PC-9 (cell line): ENCODE data around the gene CAPN15.

Experiments used
- CTCF ChIP-seq: fragments of 200-600 bp; sonication (generic); conservative IDR thresholded peaks from 2 replicates; pipeline ENCODE4 v1.6.1; 2017; ENCODE audit warnings: mixed run types, antibody characterized with exemption, mild to moderate bottlenecking, moderate library complexity
- EZH2 ChIP-seq: fragments of 200-600 bp; sonication (generic); IDR thresholded peaks from 2 replicates; pipeline ENCODE4 v1.8.0; 2017; ENCODE audit warnings: antibody characterized with exemption, low read depth

DNA sequence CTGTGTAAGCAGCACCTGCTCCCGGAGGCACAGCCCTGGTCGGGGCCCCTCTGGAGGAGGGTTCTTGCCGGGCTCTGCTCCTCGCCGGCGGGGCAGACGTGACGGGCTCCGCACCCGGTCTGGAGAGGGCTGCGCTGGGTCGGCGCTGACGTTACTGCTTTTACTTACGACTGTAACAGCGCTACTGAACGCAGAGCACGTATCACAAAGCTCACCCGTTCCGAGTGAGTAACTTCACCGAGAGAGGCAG, 61.1 kb downstream of the CAPN15 start:
- TF ChIP-seq CTCF: no peak
- no peak for TF ChIP-seq EZH2
